HepG2 (cell line): Measurements from ENCODE around the gene PROCR. TPM values are rescaled to one million over a fixed set of nuclear protein-coding genes. Genes with fewer than 3 reads are reported as not detected.

Experiments used
- KLF9 ChIP-seq: IDR thresholded peaks from 2 replicates; pipeline ENCODE4 v1.6.1; 2016; ENCODE audit warnings: low read depth
- MAF1 ChIP-seq: sonication (generic); formaldehyde crosslinking; IDR thresholded peaks from 2 replicates; pipeline ENCODE4 v1.5.0; 2020; ENCODE audit warnings: missing genetic modification reagents, borderline replicate concordance
- NCOA2 ChIP-seq: sonication (generic); formaldehyde crosslinking; IDR thresholded peaks from 2 replicates; pipeline ENCODE4 v1.8.0; 2022; ENCODE audit warnings: inconsistent platforms
- REL ChIP-seq: sonication (generic); formaldehyde crosslinking; conservative IDR thresholded peaks from 2 replicates; pipeline ENCODE4 v1.8.0; 2022; ENCODE audit warnings: mild to moderate bottlenecking, missing genetic modification reagents, moderate library complexity
- RNF219 ChIP-seq: sonication (generic); formaldehyde crosslinking; IDR thresholded peaks from 2 replicates; pipeline ENCODE4 v1.5.0; 2020; ENCODE audit warnings: mild to moderate bottlenecking, missing genetic modification reagents
- RXRB ChIP-seq: IDR thresholded peaks from 2 replicates; pipeline ENCODE4 v1.6.1; 2016; ENCODE audit warnings: borderline replicate concordance, missing genetic modification reagents, missing compliant biosample characterization
- U2AF1 ChIP-seq: fragments of 200-400 bp; formaldehyde crosslinking; optimal IDR thresholded peaks from 2 replicates; pipeline ENCODE3; 2017; ENCODE audit warnings: mild to moderate bottlenecking, low read depth, low read length
- ZBTB46 ChIP-seq: sonication (generic); formaldehyde crosslinking; IDR thresholded peaks from 2 replicates; pipeline ENCODE4 v1.4.0; 2020; ENCODE audit warnings: mild to moderate bottlenecking, missing genetic modification reagents, borderline replicate concordance
- ZC3H4 ChIP-seq: sonication (generic); formaldehyde crosslinking; IDR thresholded peaks from 2 replicates; pipeline ENCODE4 v1.4.0; 2020; ENCODE audit warnings: missing genetic modification reagents, borderline replicate concordance
- ZFP91 ChIP-seq: sonication (generic); formaldehyde crosslinking; IDR thresholded peaks from 2 replicates; pipeline ENCODE4 v1.9.0; 2022; ENCODE audit warnings: missing genetic modification reagents, mild to moderate bottlenecking, borderline replicate concordance
- ZNF331 ChIP-seq: sonication (generic); formaldehyde crosslinking; IDR thresholded peaks from 2 replicates; pipeline ENCODE4 v1.4.0; 2020; ENCODE audit warnings: missing genetic modification reagents
- ZNF33B ChIP-seq: sonication (generic); formaldehyde crosslinking; IDR thresholded peaks from 2 replicates; pipeline ENCODE4 v1.5.1; 2020; ENCODE audit warnings: mild to moderate bottlenecking, missing genetic modification reagents
- ZNF407 ChIP-seq: sonication (generic); formaldehyde crosslinking; IDR thresholded peaks from one replicate; pipeline ENCODE4 v1.5.1; 2020; ENCODE audit warnings: mild to moderate bottlenecking, missing genetic modification reagents; ENCODE audit errors: not compliant biosample characterization
- ZSCAN9 ChIP-seq: IDR thresholded peaks from 2 replicates; pipeline ENCODE4 v1.6.1; 2016; ENCODE audit warnings: borderline replicate concordance
- polyA plus RNA-seq, 8 experiments: library from polyadenylated mRNA; depleted of rRNA in 3 of 8; stranded (reverse) in 7 of 8; unstranded in 1 of 8; fragments of >200 nt; fragmentation: Illumina TruSeq in 4 of 8; extraction: Trizol in 4 of 8; gene quantifications; 2 replicates each; pipeline versions ENCODE4 v1.2.1 to v1.2.3, GENCODE V29; 2011 to 2016; ENCODE audit warnings: low read depth in 4 of 8, missing spikeins in 1 of 8, mixed read lengths in 1 of 8; ENCODE audit not compliant: insufficient read depth in 1 of 8
- total RNA-seq, 5 experiments: library from RNA; depleted of rRNA; stranded (reverse); fragments of >200 nt; fragmentation: Illumina TruSeq; extraction: Trizol; gene quantifications; 2 replicates each; pipeline ENCODE4 v1.2.3, GENCODE V29; 2016; ENCODE audit warnings: low read depth in 1 of 5

PROCR gene
- total and polyA plus RNA-seq, 2 of the 13 experiments (the other 11 are each of a cell fraction or from before 2014, with no cell fraction given) = 1.4 to 1.7 TPM

GRCh38 chr20:35174458-35175216 lies 2.8 kb downstream of the PROCR start (continued):
- peak; percentile 83; the same call in 1 of the 2 replicates for TF ChIP-seq ZFP91 (CRISPR knock-in tag)
- peak; percentile 62; the same call in 1 of the 2 replicates for TF ChIP-seq KLF9 (CRISPR knock-in tag)
- peak; percentile 91 for TF ChIP-seq ZSCAN9
- TF ChIP-seq U2AF1 = peak; percentile 80
- no peak for TF ChIP-seq MAF1 (CRISPR knock-in tag)
- TF ChIP-seq RXRB = peak; percentile 73; the same call in 1 of the 2 replicates
- TF ChIP-seq ZNF331 (CRISPR knock-in tag) = peak; percentile 80; the same call in 1 of the 2 replicates
- peak; percentile 74 for TF ChIP-seq NCOA2 (CRISPR knock-in tag)
- no peak for TF ChIP-seq RNF219
- peak; percentile 95 for TF ChIP-seq REL (CRISPR knock-in tag)
- TF ChIP-seq ZC3H4 (CRISPR knock-in tag) = peak; percentile 85; the same call in 1 of the 2 replicates
- no peak for TF ChIP-seq ZBTB46 (CRISPR knock-in tag)
- peak; percentile 95; the same call in 1 of the 2 replicates for TF ChIP-seq ZNF33B (CRISPR knock-in tag)
- peak; percentile 61 for TF ChIP-seq ZNF407 (CRISPR knock-in tag)
